Measurements from ENCODE around the gene EFHC2.
A peak's percentile ranks its signal among the peaks of the same experiment; 100 is the strongest.

The EFHC2 gene

GRCh38 chrX:44228621-44229020, 114.9 kb downstream of the EFHC2 start:
- Histone ChIP-seq H3K27me3 (replicated peaks in 2 of 5; ENCODE audit: control insufficient read depth in 4 of 5, insufficient read depth in 5 of 5, low read length in 4 of 5) (peaks cover 0 to 23% (median 0%) of the 10 kb centered on the region in 5 experiments), H3K4me3 (ENCODE audit: control insufficient read depth in 1 of 7, extremely low read depth in 1 of 7, insufficient read depth in 4 of 7, low read depth in 2 of 7, low read length in 6 of 7) (no peak overlapping the region), H3K36me3 (ENCODE audit: control insufficient read depth in 4 of 4, insufficient read depth in 4 of 4, low read length in 3 of 4) (peaks cover 0 to 7% (median 2%) of the 10 kb centered on the region in 4 experiments), H3K9me3 (ENCODE audit: control extremely low read depth in 1 of 5, control insufficient read depth in 4 of 5, insufficient read depth in 2 of 5, low read depth in 1 of 5, low read length in 4 of 5) (no peaks in the 10 kb centered on the region), H3K27ac (ENCODE audit: insufficient read depth in 1 of 2, low read depth in 1 of 2, low read length in 2 of 2, poor library complexity in 1 of 2, severe bottlenecking in 2 of 2) (no peak overlapping the region), H3K4me1 (ENCODE audit: control extremely low read depth in 1 of 4, control insufficient read depth in 4 of 4, insufficient read depth in 4 of 4, low read length in 3 of 4) (peaks cover 0 to 4% (median 2%) of the 10 kb centered on the region in 4 experiments)
- CTCF ChIA-PET = interaction anchor here (0.6 to 1.8 kb wide), 2 partner anchors 15 to 278 kb away, joined by 3 to 8 read pairs; no protein-coding TSS in a partner anchor
- peak in 2 of 3 donors; percentile 72 to 76 for DNase-seq
- POLR2A ChIA-PET = interaction anchor here (0.6 kb wide), 1 partner anchor 103 kb away, joined by 3 read pairs; no protein-coding TSS in a partner anchor
- WGBS (ENCODE audit: insufficient coverage) = 34% methylated on average over 4 of the region's 4 CpGs

- H3K36me3 ChIP-seq (ENCODE audit: control insufficient read depth in 4 of 4, insufficient read depth in 4 of 4, low read length in 3 of 4) = peaks cover 0 to 7% (median 2%) of the 10 kb centered on the region in 4 experiments
- ChIA-PET CTCF (interaction anchor here (1.8 kb wide), 1 partner anchor 16 kb away, joined by 8 read pairs; no protein-coding TSS in a partner anchor), POLR2A (interaction anchor here (0.6 kb wide), 1 partner anchor 104 kb away, joined by 3 read pairs; no protein-coding TSS in a partner anchor)
- H3K9me3 ChIP-seq (ENCODE audit: control extremely low read depth in 1 of 5, control insufficient read depth in 4 of 5, insufficient read depth in 2 of 5, low read depth in 1 of 5, low read length in 4 of 5) = no peaks in the 10 kb centered on the region
- H3K4me1 ChIP-seq (ENCODE audit: control extremely low read depth in 1 of 4, control insufficient read depth in 4 of 4, insufficient read depth in 4 of 4, low read length in 3 of 4) = peaks cover 0 to 4% (median 2%) of the 10 kb centered on the region in 4 experiments
- H3K27me3 ChIP-seq (replicated peaks in 2 of 5; ENCODE audit: control insufficient read depth in 4 of 5, insufficient read depth in 5 of 5, low read length in 4 of 5) = peaks cover 0 to 24% (median 0%) of the 10 kb centered on the region in 5 experiments
- DNase-seq = no peak
- no peak overlapping the region for H3K4me3 ChIP-seq (ENCODE audit: control insufficient read depth in 1 of 7, extremely low read depth in 1 of 7, insufficient read depth in 4 of 7, low read depth in 2 of 7, low read length in 6 of 7)
- no peak overlapping the region for H3K27ac ChIP-seq (ENCODE audit: insufficient read depth in 1 of 2, low read depth in 1 of 2, low read length in 2 of 2, poor library complexity in 1 of 2, severe bottlenecking in 2 of 2)
- WGBS (ENCODE audit: insufficient coverage) = 73% methylated on average over 3 of the region's 5 CpGs
These were observed 115.5 kb downstream of the EFHC2 start for GRCh38 chrX:44227991-44228390.

- Histone ChIP-seq H3K9me3 (ENCODE audit: control extremely low read depth in 1 of 5, control insufficient read depth in 4 of 5, insufficient read depth in 2 of 5, low read depth in 1 of 5, low read length in 4 of 5) (no peaks in the 10 kb centered on the region), H3K4me3 (ENCODE audit: control insufficient read depth in 1 of 7, extremely low read depth in 1 of 7, insufficient read depth in 4 of 7, low read depth in 2 of 7, low read length in 6 of 7) (no peak overlapping the region), H3K4me1 (ENCODE audit: control extremely low read depth in 1 of 4, control insufficient read depth in 4 of 4, insufficient read depth in 4 of 4, low read length in 3 of 4) (peaks cover 0 to 4% (median 2%) of the 10 kb centered on the region in 4 experiments), H3K27ac (ENCODE audit: insufficient read depth in 1 of 2, low read depth in 1 of 2, low read length in 2 of 2, poor library complexity in 1 of 2, severe bottlenecking in 2 of 2) (no peak overlapping the region), H3K36me3 (ENCODE audit: control insufficient read depth in 4 of 4, insufficient read depth in 4 of 4, low read length in 3 of 4) (no peaks in the 10 kb centered on the region), H3K27me3 (replicated peaks in 2 of 5; ENCODE audit: control insufficient read depth in 4 of 5, insufficient read depth in 5 of 5, low read length in 4 of 5) (peaks cover 0 to 17% (median 0%) of the 10 kb centered on the region in 5 experiments)
- WGBS (ENCODE audit: insufficient coverage) = 70% methylated on average over 1 of the region's 3 CpGs
- ChIA-PET POLR2A (no interaction called here), CTCF (no interaction called here)
- no peak for DNase-seq
These were observed 117.8 kb downstream of the EFHC2 start for GRCh38 chrX:44225667-44226066.

GRCh38 chrX:44224760-44225159, 118.7 kb downstream of the EFHC2 start:
- DNase-seq = no peak
- ChIA-PET CTCF (no interaction called here), POLR2A (interaction anchor here (0.7 kb wide), 1 partner anchor 213 kb away, joined by 3 read pairs; no protein-coding TSS in a partner anchor)
- Histone ChIP-seq H3K27ac (ENCODE audit: insufficient read depth in 1 of 2, low read depth in 1 of 2, low read length in 2 of 2, poor library complexity in 1 of 2, severe bottlenecking in 2 of 2) (no peak overlapping the region), H3K9me3 (ENCODE audit: control extremely low read depth in 1 of 5, control insufficient read depth in 4 of 5, insufficient read depth in 2 of 5, low read depth in 1 of 5, low read length in 4 of 5) (no peaks in the 10 kb centered on the region), H3K27me3 (replicated peaks in 2 of 5; ENCODE audit: control insufficient read depth in 4 of 5, insufficient read depth in 5 of 5, low read length in 4 of 5) (peaks cover 0 to 13% (median 0%) of the 10 kb centered on the region in 5 experiments), H3K36me3 (ENCODE audit: control insufficient read depth in 4 of 4, insufficient read depth in 4 of 4, low read length in 3 of 4) (no peaks in the 10 kb centered on the region), H3K4me3 (ENCODE audit: control insufficient read depth in 1 of 7, extremely low read depth in 1 of 7, insufficient read depth in 4 of 7, low read depth in 2 of 7, low read length in 6 of 7) (no peak overlapping the region), H3K4me1 (ENCODE audit: control extremely low read depth in 1 of 4, control insufficient read depth in 4 of 4, insufficient read depth in 4 of 4, low read length in 3 of 4) (peaks cover 0 to 4% (median 2%) of the 10 kb centered on the region in 4 experiments)
- 94% methylated on average over 2 of the region's 2 CpGs for WGBS (ENCODE audit: insufficient coverage)

GRCh38 chrX:44223150-44223549, 120.3 kb downstream of the EFHC2 start:
- WGBS (ENCODE audit: insufficient coverage) = 54% methylated on average over 2 of the region's 2 CpGs
- Histone ChIP-seq H3K4me3 (ENCODE audit: control insufficient read depth in 1 of 7, extremely low read depth in 1 of 7, insufficient read depth in 4 of 7, low read depth in 2 of 7, low read length in 6 of 7) (no peak overlapping the region), H3K27me3 (replicated peaks in 2 of 5; ENCODE audit: control insufficient read depth in 4 of 5, insufficient read depth in 5 of 5, low read length in 4 of 5) (peaks cover 0 to 13% (median 0%) of the 10 kb centered on the region in 5 experiments), H3K9me3 (ENCODE audit: control extremely low read depth in 1 of 5, control insufficient read depth in 4 of 5, insufficient read depth in 2 of 5, low read depth in 1 of 5, low read length in 4 of 5) (no peaks in the 10 kb centered on the region), H3K4me1 (ENCODE audit: control extremely low read depth in 1 of 4, control insufficient read depth in 4 of 4, insufficient read depth in 4 of 4, low read length in 3 of 4) (no peaks in the 10 kb centered on the region), H3K27ac (ENCODE audit: insufficient read depth in 1 of 2, low read depth in 1 of 2, low read length in 2 of 2, poor library complexity in 1 of 2, severe bottlenecking in 2 of 2) (no peak overlapping the region), H3K36me3 (ENCODE audit: control insufficient read depth in 4 of 4, insufficient read depth in 4 of 4, low read length in 3 of 4) (no peaks in the 10 kb centered on the region)
- no peak for DNase-seq
- CTCF ChIA-PET = interaction anchor here (0.9 kb wide), 1 partner anchor 265 kb away, joined by 3 read pairs; no protein-coding TSS in a partner anchor
- POLR2A ChIA-PET = no interaction called here

- Histone ChIP-seq H3K4me1 (ENCODE audit: control extremely low read depth in 1 of 4, control insufficient read depth in 4 of 4, insufficient read depth in 4 of 4, low read length in 3 of 4) (no peaks in the 10 kb centered on the region), H3K27ac (ENCODE audit: insufficient read depth in 1 of 2, low read depth in 1 of 2, low read length in 2 of 2, poor library complexity in 1 of 2, severe bottlenecking in 2 of 2) (no peak overlapping the region), H3K36me3 (ENCODE audit: control insufficient read depth in 4 of 4, insufficient read depth in 4 of 4, low read length in 3 of 4) (no peaks in the 10 kb centered on the region), H3K9me3 (ENCODE audit: control extremely low read depth in 1 of 5, control insufficient read depth in 4 of 5, insufficient read depth in 2 of 5, low read depth in 1 of 5, low read length in 4 of 5) (no peaks in the 10 kb centered on the region), H3K4me3 (ENCODE audit: control insufficient read depth in 1 of 7, extremely low read depth in 1 of 7, insufficient read depth in 4 of 7, low read depth in 2 of 7, low read length in 6 of 7) (no peak overlapping the region), H3K27me3 (replicated peaks in 2 of 5; ENCODE audit: control insufficient read depth in 4 of 5, insufficient read depth in 5 of 5, low read length in 4 of 5) (peaks cover 0 to 12% (median 0%) of the 10 kb centered on the region in 5 experiments)
- DNase-seq = no peak
- ChIA-PET CTCF (no interaction called here), POLR2A (no interaction called here)
- WGBS (ENCODE audit: insufficient coverage) = no CpG with 5 or more reads among the region's 3 CpGs
These were observed 125.0 kb downstream of the EFHC2 start for GRCh38 chrX:44218465-44218864.

- CTCF ChIA-PET = interaction anchor here (1.5 kb wide), 1 partner anchor 10 kb away, joined by 3 read pairs; no protein-coding TSS in a partner anchor
- H3K27ac ChIP-seq (ENCODE audit: insufficient read depth in 1 of 2, low read depth in 1 of 2, low read length in 2 of 2, poor library complexity in 1 of 2, severe bottlenecking in 2 of 2) = no peak overlapping the region
These were observed 127.3 kb downstream of the EFHC2 start for GRCh38 chrX:44216171-44216570.

More at GRCh38 chrX:44216171-44216570, 127.3 kb downstream of the EFHC2 start:
- no peaks in the 10 kb centered on the region for H3K36me3 ChIP-seq (ENCODE audit: control insufficient read depth in 4 of 4, insufficient read depth in 4 of 4, low read length in 3 of 4)
- H3K4me1 ChIP-seq (ENCODE audit: control extremely low read depth in 1 of 4, control insufficient read depth in 4 of 4, insufficient read depth in 4 of 4, low read length in 3 of 4) = peaks cover 0 to 3% (median 2%) of the 10 kb centered on the region in 4 experiments
- peaks cover 0 to 10% (median 0%) of the 10 kb centered on the region in 5 experiments for H3K27me3 ChIP-seq (replicated peaks in 2 of 5; ENCODE audit: control insufficient read depth in 4 of 5, insufficient read depth in 5 of 5, low read length in 4 of 5)
- 80% methylated on average over 3 of the region's 3 CpGs for WGBS (ENCODE audit: insufficient coverage)
- no peaks in the 10 kb centered on the region for H3K9me3 ChIP-seq (ENCODE audit: control extremely low read depth in 1 of 5, control insufficient read depth in 4 of 5, insufficient read depth in 2 of 5, low read depth in 1 of 5, low read length in 4 of 5)
- H3K4me3 ChIP-seq (ENCODE audit: control insufficient read depth in 1 of 7, extremely low read depth in 1 of 7, insufficient read depth in 4 of 7, low read depth in 2 of 7, low read length in 6 of 7) = no peak overlapping the region
- POLR2A ChIA-PET = no interaction called here
- DNase-seq = no peak

Measured in common myeloid progenitor, CD34-positive (primary cell).